HG03103 (cell line): ENCODE data around the gene ACD.

Experiments used
- ATAC-seq: cut with Tn5 transposase; IDR thresholded peaks from one replicate; pipeline ENCODE4 v1.9.1; 2021; ENCODE audit warnings: low read depth; ENCODE audit not compliant: unreplicated experiment

ACD gene

GRCh38 chr16:67663151-67663876 lies 3.3 kb upstream of the ACD start:
- no peak for ATAC-seq

GRCh38 chr16:67662653-67663010 lies 2.6 kb upstream of the ACD start:
- ATAC-seq = no peak

GRCh38 chr16:67661886-67662652 lies 2.0 kb upstream of the ACD start:
- ATAC-seq = no peak

- no peak for ATAC-seq
Observed at GRCh38 chr16:67661101-67661761, 1.2 kb upstream of the ACD start.

- ATAC-seq = peak; percentile 60
Observed at GRCh38 chr16:67660564-67661028, 536 bp upstream of the ACD start, which contains the start of gene PARD6A. TSS of gene PARD6A (plus strand) at chr16:67660960. CDS start at chr16:67661039, 79 bp downstream.

GRCh38 chr16:67658849-67659674 lies 998 bp downstream of the ACD start:
- ATAC-seq = no peak

GRCh38 chr16:67657751-67658518 lies 2.1 kb downstream of the ACD start:
- ATAC-seq = no peak

GRCh38 chr16:67657017-67657608 lies 2.9 kb downstream of the ACD start:
- ATAC-seq = no peak

- ATAC-seq = no peak
Observed at GRCh38 chr16:67656344-67657016, 3.6 kb downstream of the ACD start.

GRCh38 chr16:67655363-67655762 lies 4.7 kb downstream of the ACD start:
- no peak for ATAC-seq

GRCh38 chr16:67654403-67654911 lies 5.6 kb downstream of the ACD start:
- ATAC-seq = no peak

GRCh38 chr16:67653789-67654402 lies 6.2 kb downstream of the ACD start:
- no peak for ATAC-seq

GRCh38 chr16:67653128-67653788 lies 6.8 kb downstream of the ACD start:
- no peak for ATAC-seq

GRCh38 chr16:67652578-67653127 lies 7.4 kb downstream of the ACD start:
- ATAC-seq = no peak

GRCh38 chr16:67651847-67652246 lies 8.2 kb downstream of the ACD start:
- ATAC-seq = no peak

- no peak for ATAC-seq
Observed at GRCh38 chr16:67651039-67651438, 9.0 kb downstream of the ACD start.

- no peak for ATAC-seq
Observed at GRCh38 chr16:67650023-67650422, 10.0 kb downstream of the ACD start.
